T-cell (primary cell): ENCODE data around the gene MRM1. TPM values are rescaled to one million over a fixed set of nuclear protein-coding genes. Genes with fewer than 3 reads are reported as not detected.

Experiments
- total RNA-seq, 35 experiments: library from RNA in 6 of 35; stranded (reverse) in 6 of 35; fragments of 120-200 nt in 1 of 35; gene quantifications; one replicate each; pipeline versions ENCODE4 v1.2.1 to v1.2.4 and lab custom pipeline; 2013 to 2026

The MRM1 gene
- total RNA-seq, 5 donors from 2014 or later (not counting 1 experiment from before 2014, with no cell fraction given), result 2.3 to 18.2 (median 15.4) TPM

Other genes with a start within 250 kb of the MRM1 start
- gene TBC1D3H, start 213.1 kb upstream of the MRM1 start, total RNA-seq, result under 1 TPM in 1 of 5 donors, not detected in 4; 0.66 TPM
- 10 to 100 TPM; 44.2 to 54.6 (median 51.3) TPM for gene ZNHIT3, start 114.9 kb upstream of the MRM1 start, total RNA-seq
- 10 to 100 TPM; 73.1 to 80.8 (median 79.4) TPM for gene MYO19, start 66.7 kb upstream of the MRM1 start, total RNA-seq
- 1 to 10 TPM; 6.0 to 8.7 (median 6.5) TPM for gene PIGW, start 66.6 kb upstream of the MRM1 start, total RNA-seq
- gene GGNBP2, start 56.7 kb upstream of the MRM1 start, total RNA-seq, result 100 to 1,000 TPM; 105 to 190 (median 111) TPM
- gene DHRS11, start 9.7 kb upstream of the MRM1 start, total RNA-seq, result 1 to 10 TPM; 2.6 to 9.7 (median 6.3) TPM